Epithelial cell of proximal tubule (primary cell): ENCODE data around the gene ZNHIT6. TPM values are rescaled to one million over a fixed set of nuclear protein-coding genes. Genes with fewer than 3 reads are reported as not detected.

Source experiments
- DNase-seq: peaks from one replicate; pipeline ENCODE4 v3.0.0-alpha.2; 2011; ENCODE audit warnings: low read depth
- H3K4me3 ChIP-seq: 2 replicates; pipeline ENCODE4 v1.5.1; 2011; ENCODE audit warnings: low read depth, mild to moderate bottlenecking, low read length
- total RNA-seq: library from RNA; depleted of rRNA; stranded (reverse); fragments of >200 nt; gene quantifications from 2 replicates; pipeline ENCODE4 v1.2.3, GENCODE V29; 2015
- TF ChIP-seq, protein P1 (sequence below): conservative IDR thresholded peaks from 2 replicates; pipeline ENCODE4 v1.5.1; 2012; ENCODE audit warnings: low read depth, mild to moderate bottlenecking, low read length

The ZNHIT6 gene
- total RNA-seq, 1 donor from 2014 or later, result 13.1 TPM

DNA sequence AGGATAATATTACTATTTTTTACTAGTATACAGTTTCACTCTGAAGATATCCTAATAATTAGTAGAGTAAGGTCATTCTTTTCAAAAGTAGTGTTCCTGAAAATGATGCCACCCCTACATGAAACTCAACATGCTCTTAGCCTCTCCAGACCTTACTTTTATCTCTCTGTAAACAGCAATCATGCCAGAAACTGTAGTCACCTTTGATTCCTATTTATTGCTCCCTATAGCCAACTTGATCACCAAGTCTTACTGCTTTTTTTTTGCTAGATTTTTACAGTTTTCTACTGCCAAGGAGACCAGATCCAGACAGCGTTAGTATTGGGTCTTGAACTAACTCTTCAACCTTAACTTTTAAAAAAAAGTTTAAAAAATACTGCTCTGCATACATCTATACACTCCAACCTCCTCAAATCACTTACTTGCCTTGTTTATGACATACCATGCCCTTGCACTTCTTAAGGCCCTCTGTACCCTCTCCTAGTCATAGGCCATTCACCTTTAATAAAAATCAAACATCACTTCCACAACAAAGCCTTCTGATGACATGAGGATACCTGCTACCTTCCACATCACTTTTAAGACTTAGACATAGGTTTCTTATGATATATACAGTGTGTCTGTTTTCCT, 36.1 kb downstream of the ZNHIT6 start:
- TF ChIP-seq, protein P1, sequence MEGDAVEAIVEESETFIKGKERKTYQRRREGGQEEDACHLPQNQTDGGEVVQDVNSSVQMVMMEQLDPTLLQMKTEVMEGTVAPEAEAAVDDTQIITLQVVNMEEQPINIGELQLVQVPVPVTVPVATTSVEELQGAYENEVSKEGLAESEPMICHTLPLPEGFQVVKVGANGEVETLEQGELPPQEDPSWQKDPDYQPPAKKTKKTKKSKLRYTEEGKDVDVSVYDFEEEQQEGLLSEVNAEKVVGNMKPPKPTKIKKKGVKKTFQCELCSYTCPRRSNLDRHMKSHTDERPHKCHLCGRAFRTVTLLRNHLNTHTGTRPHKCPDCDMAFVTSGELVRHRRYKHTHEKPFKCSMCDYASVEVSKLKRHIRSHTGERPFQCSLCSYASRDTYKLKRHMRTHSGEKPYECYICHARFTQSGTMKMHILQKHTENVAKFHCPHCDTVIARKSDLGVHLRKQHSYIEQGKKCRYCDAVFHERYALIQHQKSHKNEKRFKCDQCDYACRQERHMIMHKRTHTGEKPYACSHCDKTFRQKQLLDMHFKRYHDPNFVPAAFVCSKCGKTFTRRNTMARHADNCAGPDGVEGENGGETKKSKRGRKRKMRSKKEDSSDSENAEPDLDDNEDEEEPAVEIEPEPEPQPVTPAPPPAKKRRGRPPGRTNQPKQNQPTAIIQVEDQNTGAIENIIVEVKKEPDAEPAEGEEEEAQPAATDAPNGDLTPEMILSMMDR, result no peak
- H3K4me3 ChIP-seq, result no peak overlapping the region
- no peak for DNase-seq

DNA sequence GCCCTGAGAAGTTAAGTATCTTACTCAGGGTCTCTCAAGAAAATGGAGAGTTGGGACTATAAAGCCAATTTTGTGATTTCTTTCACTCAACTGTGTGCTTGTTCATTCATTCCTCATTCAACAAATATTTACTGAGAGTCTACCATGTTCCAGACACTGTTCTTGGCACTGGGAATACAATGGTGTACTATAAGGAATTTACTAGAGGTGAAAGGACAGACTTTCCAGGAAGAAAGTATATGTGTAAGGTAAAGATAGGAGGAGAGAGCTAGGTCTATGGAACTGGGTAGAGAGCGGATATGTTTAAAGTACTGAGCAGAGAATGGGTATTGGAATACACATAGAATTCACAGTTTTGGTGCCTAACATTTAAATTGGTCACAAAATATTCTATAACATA, 42.3 kb downstream of the ZNHIT6 start:
- TF ChIP-seq, protein P1, result no peak
- DNase-seq, result no peak
- no peak overlapping the region for H3K4me3 ChIP-seq

DNA sequence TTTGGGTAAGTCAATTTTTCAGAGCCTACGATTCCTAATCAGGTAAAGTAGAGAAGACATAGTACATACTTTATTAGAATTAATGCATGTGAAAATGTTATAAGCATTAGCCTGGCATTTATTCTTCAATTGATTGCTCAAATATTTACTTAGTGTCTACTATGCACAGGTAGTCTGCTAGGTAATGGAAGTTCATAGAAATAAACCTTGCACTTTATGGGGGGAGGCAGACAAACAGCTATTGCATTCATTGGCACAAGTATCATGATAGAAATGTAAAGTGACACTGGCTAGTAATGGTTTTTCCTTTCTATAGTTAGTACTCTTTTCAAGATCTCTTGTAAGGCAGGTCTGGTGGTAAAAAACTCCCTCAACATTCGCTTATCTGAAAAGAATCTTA, 44.9 kb downstream of the ZNHIT6 start:
- DNase-seq, result no peak
- no peak overlapping the region for H3K4me3 ChIP-seq
- TF ChIP-seq, protein P1, result no peak

DNA sequence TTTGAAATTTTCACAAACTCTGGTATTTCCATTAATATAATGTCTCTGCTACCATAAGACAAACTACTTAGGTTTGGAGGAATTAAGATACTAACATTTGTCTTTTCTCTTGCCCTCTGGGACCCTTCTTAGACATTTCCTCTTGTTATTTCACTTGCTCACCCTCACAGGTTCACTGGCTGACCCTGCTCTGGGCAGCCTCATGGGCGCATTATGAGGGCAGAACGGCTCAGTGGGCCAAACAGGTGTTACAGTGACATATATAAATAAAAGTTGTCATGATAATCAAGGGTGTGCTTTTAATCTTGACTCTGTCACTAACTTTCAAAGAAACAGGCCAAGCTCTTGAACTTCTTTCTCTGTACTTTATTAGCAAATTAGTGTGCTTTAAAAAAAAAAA, 46.5 kb downstream of the ZNHIT6 start:
- no peak for DNase-seq
- TF ChIP-seq, protein P1, result no peak
- H3K4me3 ChIP-seq, result no peak overlapping the region

DNA sequence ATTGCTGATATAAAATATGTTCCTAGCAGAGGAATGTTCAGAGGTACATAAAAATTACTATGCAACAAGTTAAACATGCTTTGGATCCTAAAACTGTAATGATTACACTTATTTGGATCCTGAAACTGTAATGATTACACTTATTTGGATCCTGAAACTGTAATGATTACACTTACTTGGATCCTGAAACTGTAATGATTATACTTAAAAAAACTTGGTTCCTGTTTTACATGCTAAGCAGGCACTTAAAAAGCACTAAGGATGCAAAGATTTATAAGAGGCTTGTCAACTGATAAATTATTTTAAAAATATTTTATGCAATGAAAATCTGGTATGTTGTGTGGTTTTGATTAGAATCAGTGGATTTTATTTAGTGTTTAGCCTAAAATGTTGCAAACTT, 47.7 kb downstream of the ZNHIT6 start:
- H3K4me3 ChIP-seq, result no peak overlapping the region
- TF ChIP-seq, protein P1, result no peak
- DNase-seq, result no peak

DNA sequence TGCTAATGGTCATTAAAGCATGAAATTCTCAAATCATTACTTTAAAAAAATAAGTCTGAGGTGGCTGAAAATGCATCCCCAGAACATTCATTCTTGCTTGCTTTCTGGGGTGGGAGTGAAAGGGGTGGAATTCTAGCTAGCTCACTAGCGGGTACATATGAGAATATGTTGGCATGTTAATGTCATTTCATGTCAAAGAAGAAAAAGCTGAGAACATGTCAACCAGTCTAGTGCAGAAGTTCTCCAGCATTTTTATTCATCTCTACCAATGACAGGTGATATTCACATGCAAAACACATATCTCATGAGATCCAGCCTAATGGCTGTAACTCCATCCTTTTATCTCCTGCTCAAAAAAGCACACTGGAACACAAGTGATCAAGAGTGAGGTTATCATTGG, 49.1 kb downstream of the ZNHIT6 start:
- no peak for DNase-seq
- TF ChIP-seq, protein P1, result no peak
- no peak overlapping the region for H3K4me3 ChIP-seq

DNA sequence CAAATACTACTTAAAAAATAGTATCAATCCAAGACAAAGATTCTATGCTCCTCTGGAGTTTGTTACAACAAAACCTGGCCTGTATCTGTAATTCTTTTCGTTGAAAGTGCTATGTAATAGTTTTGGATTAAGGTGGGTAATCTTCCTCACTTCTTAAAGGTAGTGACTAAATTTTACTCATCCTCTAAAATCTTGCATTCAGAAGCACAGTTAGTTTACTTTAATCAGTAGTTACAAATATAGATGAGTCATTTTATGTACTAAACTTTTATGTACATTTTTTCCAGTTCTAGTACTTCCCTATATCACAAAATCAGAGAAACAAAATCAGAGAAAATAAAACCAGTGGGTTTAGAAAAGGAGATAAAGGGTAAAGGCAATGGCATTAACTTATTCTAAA, 51.3 kb downstream of the ZNHIT6 start:
- H3K4me3 ChIP-seq, result no peak overlapping the region
- TF ChIP-seq, protein P1, result no peak
- DNase-seq, result no peak
